Measurements from ENCODE around the gene MPRIP.

MPRIP gene

DNA sequence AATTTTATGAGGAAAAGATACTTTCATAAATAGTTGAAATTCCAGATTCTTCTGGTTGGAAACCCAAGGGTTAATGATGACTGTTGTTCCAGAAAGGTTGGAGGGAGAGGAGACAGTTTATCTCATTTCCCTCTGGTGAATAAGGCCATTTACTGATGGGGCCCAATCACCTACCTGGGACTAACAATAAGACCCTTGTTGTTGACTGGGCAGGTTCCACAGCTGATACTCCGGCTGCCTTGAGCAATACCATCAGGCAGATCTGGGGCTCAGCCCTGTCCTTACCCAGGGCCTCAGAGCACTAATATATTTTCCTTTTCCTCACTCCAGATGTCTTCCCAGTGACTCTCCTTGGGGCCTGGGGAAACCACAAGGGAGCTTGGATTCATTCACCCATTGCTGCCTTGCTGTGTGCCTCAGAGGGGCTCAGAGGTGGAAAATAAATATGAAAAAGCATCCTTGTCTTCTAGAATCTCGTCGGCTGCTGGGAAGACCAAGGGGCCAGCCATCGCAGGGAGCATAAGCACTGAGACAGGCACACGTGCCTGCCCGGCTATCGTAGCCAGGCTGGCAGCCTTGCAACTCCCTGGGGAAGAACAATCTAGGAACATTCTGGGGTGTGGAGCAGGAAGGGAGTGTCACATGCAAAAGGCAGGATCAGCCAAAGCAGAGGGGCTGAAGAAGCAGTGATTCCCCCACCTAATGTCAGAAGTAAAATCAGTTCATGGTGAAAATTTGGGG lies 54.4 kb downstream of the MPRIP start:
- TF ChIP-seq, protein P1, sequence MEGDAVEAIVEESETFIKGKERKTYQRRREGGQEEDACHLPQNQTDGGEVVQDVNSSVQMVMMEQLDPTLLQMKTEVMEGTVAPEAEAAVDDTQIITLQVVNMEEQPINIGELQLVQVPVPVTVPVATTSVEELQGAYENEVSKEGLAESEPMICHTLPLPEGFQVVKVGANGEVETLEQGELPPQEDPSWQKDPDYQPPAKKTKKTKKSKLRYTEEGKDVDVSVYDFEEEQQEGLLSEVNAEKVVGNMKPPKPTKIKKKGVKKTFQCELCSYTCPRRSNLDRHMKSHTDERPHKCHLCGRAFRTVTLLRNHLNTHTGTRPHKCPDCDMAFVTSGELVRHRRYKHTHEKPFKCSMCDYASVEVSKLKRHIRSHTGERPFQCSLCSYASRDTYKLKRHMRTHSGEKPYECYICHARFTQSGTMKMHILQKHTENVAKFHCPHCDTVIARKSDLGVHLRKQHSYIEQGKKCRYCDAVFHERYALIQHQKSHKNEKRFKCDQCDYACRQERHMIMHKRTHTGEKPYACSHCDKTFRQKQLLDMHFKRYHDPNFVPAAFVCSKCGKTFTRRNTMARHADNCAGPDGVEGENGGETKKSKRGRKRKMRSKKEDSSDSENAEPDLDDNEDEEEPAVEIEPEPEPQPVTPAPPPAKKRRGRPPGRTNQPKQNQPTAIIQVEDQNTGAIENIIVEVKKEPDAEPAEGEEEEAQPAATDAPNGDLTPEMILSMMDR (conservative IDR thresholded peaks at IDR 0.05; ENCODE audit: low read depth, low read length): no peak
- no peak for DNase-seq (ENCODE audit: low read depth)
- no peak overlapping the region for H3K4me3 ChIP-seq (ENCODE audit: low read depth, low read length)

DNA sequence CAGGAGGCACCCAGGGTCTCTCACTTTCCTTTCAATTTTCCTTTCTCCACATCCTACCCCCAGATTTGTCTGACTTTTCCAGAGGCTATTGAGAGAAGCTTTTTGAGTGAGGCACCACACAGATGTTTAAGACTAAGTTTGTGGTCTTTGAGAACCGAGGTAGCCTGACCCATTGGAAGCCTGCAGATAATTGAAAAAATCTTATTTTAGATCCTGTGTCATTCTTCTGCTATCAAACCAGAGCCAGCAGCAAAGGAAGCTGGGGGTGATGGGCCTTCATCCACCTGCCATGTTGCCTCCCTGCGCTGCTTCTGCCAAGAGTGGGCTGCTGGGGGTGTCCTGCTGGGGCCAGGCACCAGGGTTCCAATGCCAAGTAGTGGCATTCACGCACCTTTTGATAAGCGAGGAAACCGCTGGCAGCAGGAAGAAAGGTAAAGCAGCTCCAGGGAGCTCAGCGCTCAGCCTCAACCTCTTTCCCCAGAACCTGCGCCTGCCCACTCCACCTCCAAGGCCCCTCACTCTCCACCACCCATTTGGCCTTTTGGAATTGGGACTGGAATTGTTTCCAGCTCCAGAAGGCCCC lies 55.6 kb downstream of the MPRIP start:
- TF ChIP-seq, protein P1 (conservative IDR thresholded peaks at IDR 0.05; ENCODE audit: low read depth, low read length): no peak
- DNase-seq (ENCODE audit: low read depth): no peak
- H3K4me3 ChIP-seq (ENCODE audit: low read depth, low read length): no peak overlapping the region

DNA sequence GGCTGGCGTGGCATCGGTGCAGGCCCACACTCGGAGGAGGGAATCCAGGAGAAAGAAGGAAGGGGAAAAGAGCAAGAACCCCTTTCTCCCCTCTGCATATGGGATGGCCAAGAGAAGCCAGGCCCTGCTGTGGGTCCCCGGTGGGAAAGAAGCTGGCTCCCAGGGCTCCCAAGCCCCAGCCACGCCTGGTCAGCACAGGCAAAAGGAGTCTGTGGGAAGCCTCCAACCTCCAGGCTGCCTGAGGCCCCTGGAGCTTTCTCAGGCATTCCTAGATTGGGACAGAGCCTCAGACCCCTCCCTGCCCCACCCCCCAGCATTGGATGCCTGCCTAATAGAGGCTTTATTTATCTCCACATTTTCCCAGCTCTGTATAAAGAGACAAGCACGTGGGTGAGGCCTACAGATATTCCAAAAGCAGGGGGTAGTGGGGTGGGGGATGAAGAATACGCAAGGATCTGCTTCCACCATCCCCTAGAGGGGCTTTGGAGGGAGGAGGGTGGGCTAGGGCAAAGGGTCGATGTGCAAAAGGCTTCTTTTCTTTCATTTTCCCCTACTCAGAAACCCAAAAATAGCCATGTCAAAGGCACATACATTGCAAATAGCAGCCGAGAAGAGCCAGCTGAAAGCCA lies 56.4 kb downstream of the MPRIP start:
- H3K4me3 ChIP-seq (ENCODE audit: low read depth, low read length): no peak overlapping the region
- TF ChIP-seq, protein P1 (conservative IDR thresholded peaks at IDR 0.05; ENCODE audit: low read depth, low read length): no peak
- peak; percentile 49 for DNase-seq (ENCODE audit: low read depth)

DNA sequence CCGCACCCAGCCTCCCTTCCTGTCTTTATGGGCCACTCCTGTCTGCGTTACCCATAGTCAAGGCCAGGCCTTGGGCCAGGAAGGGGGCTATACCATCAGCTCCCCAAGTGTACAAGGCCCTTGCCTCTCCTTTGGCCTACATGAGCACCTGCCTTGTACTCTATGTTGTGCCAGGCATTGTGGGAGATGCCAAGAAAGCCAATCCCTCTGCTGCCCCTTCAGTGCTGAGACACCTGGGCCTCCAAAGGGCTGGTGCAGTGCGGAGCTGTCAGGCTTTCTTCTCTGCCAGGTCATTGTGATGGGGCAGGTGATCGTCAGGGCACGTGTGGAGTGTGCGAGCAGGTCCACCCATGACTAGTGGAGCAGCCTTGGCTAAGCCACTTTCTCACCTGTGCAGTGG lies 59.9 kb downstream of the MPRIP start:
- TF ChIP-seq, protein P1 (conservative IDR thresholded peaks at IDR 0.05; ENCODE audit: low read depth, low read length): no peak
- no peak for DNase-seq (ENCODE audit: low read depth)
- H3K4me3 ChIP-seq (ENCODE audit: low read depth, low read length): no peak overlapping the region

DNA sequence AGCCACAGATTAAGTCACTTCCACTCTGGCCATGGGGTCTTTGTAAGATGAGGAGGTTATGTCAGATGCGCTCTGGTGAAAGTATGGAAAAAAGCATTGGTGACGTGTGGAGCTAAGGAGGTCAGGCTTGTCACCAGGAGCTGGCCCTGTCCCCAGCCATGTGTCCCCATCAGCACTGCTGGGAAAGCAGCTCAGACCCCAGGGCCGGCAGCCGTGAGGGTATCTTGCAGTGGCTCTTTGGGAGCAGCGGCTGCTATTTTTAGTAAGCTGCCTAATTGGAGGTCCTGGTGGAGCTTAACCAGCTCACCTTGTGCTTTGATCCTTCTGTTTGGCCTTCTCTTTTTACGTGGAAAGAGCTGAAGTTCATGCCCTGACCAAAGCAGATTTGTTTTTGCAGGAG lies 60.9 kb downstream of the MPRIP start:
- no peak for DNase-seq (ENCODE audit: low read depth)
- TF ChIP-seq, protein P1 (conservative IDR thresholded peaks at IDR 0.05; ENCODE audit: low read depth, low read length): no peak
- no peak overlapping the region for H3K4me3 ChIP-seq (ENCODE audit: low read depth, low read length)

DNA sequence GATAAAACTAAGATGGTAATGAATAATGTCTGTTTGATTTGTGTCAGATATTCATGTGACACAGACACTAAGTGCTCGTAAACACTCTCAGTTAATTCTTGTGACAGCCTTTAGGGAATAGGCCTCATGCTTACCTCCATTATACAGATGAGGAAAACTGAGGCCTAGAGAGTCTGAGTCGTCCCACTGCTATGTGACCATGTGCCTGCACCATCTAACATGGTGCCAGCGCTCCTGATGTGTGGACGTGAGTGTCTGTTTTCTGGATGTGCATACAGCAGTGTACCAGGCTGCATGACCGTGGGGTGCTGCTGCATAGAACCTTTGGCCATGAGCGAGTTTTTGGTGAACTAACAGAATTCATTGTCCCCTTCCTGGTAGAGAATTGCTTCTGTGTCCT lies 61.8 kb downstream of the MPRIP start:
- no peak for DNase-seq (ENCODE audit: low read depth)
- TF ChIP-seq, protein P1 (conservative IDR thresholded peaks at IDR 0.05; ENCODE audit: low read depth, low read length): no peak
- no peak overlapping the region for H3K4me3 ChIP-seq (ENCODE audit: low read depth, low read length)

Data from choroid plexus epithelial cell (primary cell).